VCaP (cell line): Measurements from ENCODE around the gene MYEOV.

ENCODE experiments used
- H3K27ac ChIP-seq: fragments of 450-650 bp; 2 replicates; pipeline ENCODE4 v1.5.1; 2017
- CTCF ChIP-seq: fragments of 450-650 bp; conservative IDR thresholded peaks from 2 replicates; pipeline ENCODE4 v1.5.1; 2017; ENCODE audit warnings: mild to moderate bottlenecking, moderate library complexity

Gene MYEOV

GRCh38 chr11:69333879-69334278 is 39.9 kb downstream of the MYEOV start:
- H3K27ac ChIP-seq: no peak overlapping the region
- no peak for TF ChIP-seq CTCF

GRCh38 chr11:69335007-69335780 is 41.2 kb downstream of the MYEOV start:
- no peak overlapping the region for H3K27ac ChIP-seq
- TF ChIP-seq CTCF: no peak

- TF ChIP-seq CTCF: no peak
- no peak overlapping the region for H3K27ac ChIP-seq
Measured at GRCh38 chr11:69335781-69336405, 41.9 kb downstream of the MYEOV start.

GRCh38 chr11:69337211-69337721 is 43.3 kb downstream of the MYEOV start:
- TF ChIP-seq CTCF: no peak
- H3K27ac ChIP-seq: no peak overlapping the region

- H3K27ac ChIP-seq: no peak overlapping the region
- TF ChIP-seq CTCF: no peak
Measured at GRCh38 chr11:69339041-69339733, 45.2 kb downstream of the MYEOV start.

GRCh38 chr11:69339983-69340565 is 46.1 kb downstream of the MYEOV start:
- no peak overlapping the region for H3K27ac ChIP-seq
- TF ChIP-seq CTCF: no peak
